GM19043 (cell line): ENCODE measurements around the gene VASP.

Source experiments
- ATAC-seq: cut with Tn5 transposase; IDR thresholded peaks from one replicate; pipeline ENCODE4 v1.9.1; 2021; ENCODE audit warnings: low read depth; ENCODE audit not compliant: unreplicated experiment

The VASP gene

DNA sequence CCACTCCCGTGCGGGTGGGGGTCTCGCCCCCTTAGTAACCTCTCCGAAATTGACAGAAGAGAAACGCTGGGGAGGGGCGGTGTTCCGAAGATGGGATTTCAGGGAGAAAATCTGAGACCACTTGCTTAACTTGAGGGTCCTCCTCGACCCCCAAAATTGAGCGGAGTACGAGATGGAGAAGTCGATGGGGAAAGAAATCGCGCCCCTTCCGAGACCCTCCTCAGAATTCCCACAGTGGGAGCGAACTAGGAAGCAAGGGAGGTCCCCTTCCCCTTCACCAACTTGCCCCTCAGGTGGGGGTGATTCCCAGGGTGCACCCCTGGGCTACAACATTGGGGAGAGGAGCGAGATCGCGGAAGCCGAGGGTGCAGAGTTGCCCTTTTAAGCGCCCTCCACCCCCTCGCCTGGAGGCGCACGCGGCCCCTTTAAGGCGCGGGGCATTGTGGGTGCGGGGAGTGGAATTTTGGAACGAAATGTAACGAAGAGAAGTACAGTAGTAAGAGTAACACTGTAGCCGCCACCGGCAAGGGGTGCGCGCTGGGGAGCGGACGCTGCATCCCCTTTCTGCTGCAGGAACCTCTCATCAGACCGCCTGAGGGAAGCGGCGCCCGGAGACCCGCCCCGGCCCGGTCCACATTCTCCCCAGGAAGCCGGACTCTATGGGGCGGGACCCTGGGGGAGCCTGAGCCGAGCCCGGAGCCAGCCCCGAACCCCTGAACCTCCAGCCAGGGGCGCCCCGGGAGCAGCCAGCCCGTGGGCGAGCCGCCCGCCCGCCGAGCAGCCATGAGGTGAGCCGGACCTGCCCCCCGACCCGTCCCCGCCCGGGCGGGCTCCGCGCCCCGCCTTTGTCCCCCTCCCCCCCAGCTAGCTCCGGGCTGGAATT is at the start of gene VASP:
Gene VASP (plus strand): TSS at position 491 of the 883 bp plus-strand sequence. CDS start 293 bp downstream, at position 784.
- ATAC-seq, result peak; percentile 33

GRCh38 chr19:45457776-45458175 is 49.5 kb upstream of the VASP start:
- ATAC-seq, result no peak

DNA sequence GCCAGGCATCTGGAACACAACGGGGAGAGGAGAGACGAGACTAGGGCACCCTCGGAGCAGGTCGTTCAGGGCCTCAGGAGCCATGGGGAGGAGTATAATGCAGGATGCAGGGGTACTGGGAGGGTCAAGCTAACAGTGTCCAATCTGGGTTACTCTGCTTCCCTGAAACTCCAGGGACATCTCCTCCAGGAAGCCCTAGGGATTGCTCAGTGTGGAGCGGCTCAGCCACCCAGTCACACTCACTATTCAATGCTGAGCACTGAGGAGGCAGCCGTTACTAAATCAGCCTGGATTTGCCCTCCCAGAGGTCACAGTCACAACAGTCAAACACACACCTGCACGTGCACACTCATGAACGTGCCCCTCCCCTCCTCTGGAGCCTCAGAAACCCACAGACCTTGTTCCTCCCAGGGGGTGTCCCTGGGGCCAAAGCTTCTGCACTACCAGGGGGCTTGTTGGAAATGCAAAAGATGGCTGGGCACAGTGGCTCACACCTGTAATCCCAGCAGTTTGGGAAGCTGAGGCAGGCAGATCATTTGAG is 46.4 kb upstream of the VASP start:
- no peak for ATAC-seq

DNA sequence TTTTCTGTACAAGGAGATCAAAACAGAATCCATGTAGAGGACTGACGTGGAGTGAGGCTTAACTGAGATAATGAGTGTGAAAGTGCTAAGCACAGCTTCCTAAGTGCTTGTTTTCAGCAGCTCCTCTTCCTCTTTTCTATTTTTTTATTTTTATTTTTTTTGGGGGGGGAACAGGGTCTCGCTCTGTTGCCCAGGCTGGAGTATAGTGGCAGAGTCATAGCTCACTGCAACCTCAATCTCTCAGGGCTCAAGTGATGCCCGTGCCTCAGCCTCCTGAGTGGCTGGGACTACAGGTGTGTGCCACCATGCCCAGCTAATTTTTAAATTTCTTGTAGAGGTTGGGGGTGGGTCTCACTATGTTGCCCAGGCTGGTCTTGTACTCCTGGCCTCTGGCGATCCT is 45.1 kb upstream of the VASP start:
- ATAC-seq, result no peak

- no peak for ATAC-seq
Measured at GRCh38 chr19:45463241-45463640, 44.0 kb upstream of the VASP start.

DNA sequence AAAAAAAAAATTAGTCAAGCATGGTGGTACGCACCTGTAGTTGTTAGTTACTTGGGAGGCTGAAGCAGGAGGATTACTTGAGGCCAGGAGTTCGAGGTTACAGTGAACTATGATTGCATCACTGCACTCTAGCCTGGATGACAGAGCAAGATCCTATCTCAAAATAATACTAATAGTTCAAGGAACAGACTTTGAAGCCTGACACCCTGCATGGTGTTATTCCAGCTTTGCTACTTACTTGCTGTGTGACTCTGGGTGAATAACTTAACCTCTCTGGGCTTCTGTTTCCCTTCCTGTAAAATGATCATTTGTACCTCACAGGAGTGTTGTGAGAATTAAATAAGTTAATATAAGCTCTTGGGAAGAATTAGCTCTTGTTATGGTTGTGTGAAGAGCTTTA is 43.0 kb upstream of the VASP start:
- no peak for ATAC-seq

DNA sequence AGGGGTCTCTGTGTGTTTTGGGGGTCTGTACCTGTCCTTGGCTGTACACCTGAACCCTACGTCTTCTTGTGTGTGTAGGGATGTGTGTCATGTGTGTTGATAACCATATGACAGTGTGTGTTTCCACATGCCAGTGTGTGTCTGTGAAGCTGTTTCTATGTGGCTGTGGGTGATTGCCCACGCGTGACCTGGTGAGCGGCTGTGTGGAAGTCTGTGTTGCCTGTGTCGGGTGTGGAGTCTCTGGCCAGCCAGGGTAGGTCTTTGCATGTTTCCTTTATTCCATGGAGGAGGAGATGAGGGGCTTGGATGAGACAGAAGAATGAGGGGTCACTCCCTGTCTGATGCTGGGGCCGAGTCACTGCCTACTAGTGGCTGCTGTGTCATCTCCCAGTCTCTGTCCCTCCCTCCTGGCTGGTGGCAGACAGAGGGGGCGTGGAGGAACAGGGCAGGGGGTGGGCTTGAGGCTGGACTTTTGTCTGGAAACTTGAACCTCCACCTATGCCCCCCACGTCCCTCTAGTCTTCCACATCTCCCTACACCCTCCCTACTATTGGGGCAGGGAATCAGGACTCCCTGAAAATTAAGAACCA is 42.3 kb upstream of the VASP start:
- no peak for ATAC-seq

- no peak for ATAC-seq
Measured at GRCh38 chr19:45467115-45467455, 40.2 kb upstream of the VASP start.

- peak; percentile 42 for ATAC-seq
Measured at GRCh38 chr19:45467456-45468158, 39.7 kb upstream of the VASP start, which contains the start of gene FOSB. Gene FOSB (plus strand): TSS chr19:45467996. CDS start chr19:45468587, 591 bp downstream.

DNA sequence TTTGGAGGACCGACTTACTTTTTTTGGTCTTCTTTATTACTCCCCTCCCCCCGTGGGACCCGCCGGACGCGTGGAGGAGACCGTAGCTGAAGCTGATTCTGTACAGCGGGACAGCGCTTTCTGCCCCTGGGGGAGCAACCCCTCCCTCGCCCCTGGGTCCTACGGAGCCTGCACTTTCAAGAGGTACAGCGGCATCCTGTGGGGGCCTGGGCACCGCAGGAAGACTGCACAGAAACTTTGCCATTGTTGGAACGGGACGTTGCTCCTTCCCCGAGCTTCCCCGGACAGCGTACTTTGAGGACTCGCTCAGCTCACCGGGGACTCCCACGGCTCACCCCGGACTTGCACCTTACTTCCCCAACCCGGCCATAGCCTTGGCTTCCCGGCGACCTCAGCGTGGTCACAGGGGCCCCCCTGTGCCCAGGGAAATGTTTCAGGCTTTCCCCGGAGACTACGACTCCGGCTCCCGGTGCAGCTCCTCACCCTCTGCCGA is 39.1 kb upstream of the VASP start:
- no peak for ATAC-seq

GRCh38 chr19:45468803-45469131 is 38.5 kb upstream of the VASP start:
- peak; percentile 10 for ATAC-seq

- ATAC-seq, result peak; percentile 60
Measured at GRCh38 chr19:45469132-45469944, 37.9 kb upstream of the VASP start.

DNA sequence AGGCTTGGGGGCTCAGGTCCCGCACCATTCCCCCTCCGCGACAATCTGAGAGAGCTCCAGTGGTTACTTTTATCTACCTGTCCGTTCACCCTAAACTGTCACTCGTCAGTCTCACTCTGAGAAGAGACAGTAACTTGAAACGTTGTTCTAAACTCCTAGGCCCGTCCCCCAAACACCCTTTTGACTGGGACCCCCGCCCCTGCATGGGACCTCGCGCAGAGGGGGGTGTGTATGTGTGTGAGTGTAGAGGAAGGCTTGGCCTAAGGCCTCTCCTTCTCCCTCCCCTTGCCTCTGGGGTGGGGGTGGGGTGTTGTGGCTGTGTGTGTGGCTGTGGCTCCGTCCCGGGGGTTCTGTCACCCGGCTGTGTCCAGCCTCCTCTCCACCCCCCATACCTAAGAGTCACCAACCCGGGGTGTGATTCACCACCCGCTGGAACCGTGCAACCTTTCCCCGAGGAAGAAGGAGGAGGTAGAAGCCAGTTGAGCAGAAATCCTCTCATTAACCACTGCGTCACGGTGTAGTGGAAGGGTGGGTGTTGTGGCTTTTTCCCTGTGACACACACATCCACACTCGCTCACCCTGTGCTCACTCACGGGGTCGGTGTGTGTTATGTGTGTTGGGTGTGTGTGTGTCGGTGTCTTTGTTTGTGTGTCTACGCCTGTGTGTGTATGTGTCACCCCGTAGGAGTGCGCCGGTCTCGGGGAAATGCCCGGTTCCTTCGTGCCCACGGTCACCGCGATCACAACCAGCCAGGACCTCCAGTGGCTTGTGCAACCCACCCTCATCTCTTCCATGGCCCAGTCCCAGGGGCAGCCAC is 37.1 kb upstream of the VASP start:
- ATAC-seq, result no peak

DNA sequence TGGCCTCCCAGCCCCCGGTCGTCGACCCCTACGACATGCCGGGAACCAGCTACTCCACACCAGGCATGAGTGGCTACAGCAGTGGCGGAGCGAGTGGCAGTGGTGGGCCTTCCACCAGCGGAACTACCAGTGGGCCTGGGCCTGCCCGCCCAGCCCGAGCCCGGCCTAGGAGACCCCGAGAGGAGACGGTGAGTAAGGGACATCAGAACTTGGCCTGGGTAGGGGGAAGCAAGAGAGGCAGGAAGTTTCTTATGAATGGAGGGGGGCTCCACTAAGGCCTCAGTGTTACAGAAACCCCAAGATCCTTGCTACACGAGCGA is 36.6 kb upstream of the VASP start:
- no peak for ATAC-seq

DNA sequence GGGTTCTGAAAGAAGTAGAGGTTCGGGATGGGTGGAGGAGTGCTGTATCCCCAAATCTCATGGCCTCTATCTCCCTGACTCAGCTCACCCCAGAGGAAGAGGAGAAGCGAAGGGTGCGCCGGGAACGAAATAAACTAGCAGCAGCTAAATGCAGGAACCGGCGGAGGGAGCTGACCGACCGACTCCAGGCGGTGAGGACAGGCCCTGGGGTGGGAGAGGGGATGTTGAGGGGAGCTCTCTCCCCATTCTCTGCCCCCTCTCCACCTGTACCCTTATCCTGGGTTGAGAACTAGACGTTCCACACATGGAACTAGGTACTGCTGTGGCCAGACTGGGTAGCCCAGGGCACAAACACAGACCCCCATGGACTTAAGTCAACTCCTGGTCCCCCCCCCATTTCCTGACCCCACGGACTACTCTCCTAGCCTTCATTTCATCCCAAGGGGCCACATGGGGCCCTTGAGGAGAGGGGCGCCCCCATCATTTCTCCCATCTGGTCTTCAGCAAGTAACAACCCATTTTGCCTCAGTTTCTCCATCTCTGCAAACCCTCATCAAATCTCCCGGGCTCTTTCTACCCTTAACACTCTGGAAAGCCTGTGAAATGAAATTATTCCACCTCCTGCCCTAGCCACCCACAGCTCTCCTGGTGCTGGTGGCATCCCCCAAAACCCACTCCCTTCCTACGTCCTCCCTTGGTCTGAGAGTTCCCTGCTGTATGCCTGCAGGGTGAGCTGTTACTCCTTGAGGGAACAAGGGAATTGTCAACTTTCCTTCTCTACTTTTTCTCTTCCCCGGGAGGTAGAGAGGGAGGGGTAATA is 36.0 kb upstream of the VASP start:
- ATAC-seq, result no peak

- ATAC-seq, result no peak
Measured at GRCh38 chr19:45471931-45472562, 35.2 kb upstream of the VASP start.

GRCh38 chr19:45472563-45473366 is 34.5 kb upstream of the VASP start:
- no peak for ATAC-seq

DNA sequence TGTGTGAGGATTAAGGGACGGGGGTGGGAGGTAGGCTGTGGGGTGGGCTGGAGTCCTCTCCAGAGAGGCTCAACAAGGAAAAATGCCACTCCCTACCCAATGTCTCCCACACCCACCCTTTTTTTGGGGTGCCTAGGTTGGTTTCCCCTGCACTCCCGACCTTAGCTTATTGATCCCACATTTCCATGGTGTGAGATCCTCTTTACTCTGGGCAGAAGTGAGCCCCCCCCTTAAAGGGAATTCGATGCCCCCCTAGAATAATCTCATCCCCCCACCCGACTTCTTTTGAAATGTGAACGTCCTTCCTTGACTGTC is 34.0 kb upstream of the VASP start:
- no peak for ATAC-seq
